ENCODE results near the gene GALNT10.
"Not testable (repeated sequence)": the region's sequence is repeated elsewhere in the genome, so short reads cannot be mapped to it uniquely, and the experiment has no call there.

Gene GALNT10, protein sequence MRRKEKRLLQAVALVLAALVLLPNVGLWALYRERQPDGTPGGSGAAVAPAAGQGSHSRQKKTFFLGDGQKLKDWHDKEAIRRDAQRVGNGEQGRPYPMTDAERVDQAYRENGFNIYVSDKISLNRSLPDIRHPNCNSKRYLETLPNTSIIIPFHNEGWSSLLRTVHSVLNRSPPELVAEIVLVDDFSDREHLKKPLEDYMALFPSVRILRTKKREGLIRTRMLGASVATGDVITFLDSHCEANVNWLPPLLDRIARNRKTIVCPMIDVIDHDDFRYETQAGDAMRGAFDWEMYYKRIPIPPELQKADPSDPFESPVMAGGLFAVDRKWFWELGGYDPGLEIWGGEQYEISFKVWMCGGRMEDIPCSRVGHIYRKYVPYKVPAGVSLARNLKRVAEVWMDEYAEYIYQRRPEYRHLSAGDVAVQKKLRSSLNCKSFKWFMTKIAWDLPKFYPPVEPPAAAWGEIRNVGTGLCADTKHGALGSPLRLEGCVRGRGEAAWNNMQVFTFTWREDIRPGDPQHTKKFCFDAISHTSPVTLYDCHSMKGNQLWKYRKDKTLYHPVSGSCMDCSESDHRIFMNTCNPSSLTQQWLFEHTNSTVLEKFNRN

DNA sequence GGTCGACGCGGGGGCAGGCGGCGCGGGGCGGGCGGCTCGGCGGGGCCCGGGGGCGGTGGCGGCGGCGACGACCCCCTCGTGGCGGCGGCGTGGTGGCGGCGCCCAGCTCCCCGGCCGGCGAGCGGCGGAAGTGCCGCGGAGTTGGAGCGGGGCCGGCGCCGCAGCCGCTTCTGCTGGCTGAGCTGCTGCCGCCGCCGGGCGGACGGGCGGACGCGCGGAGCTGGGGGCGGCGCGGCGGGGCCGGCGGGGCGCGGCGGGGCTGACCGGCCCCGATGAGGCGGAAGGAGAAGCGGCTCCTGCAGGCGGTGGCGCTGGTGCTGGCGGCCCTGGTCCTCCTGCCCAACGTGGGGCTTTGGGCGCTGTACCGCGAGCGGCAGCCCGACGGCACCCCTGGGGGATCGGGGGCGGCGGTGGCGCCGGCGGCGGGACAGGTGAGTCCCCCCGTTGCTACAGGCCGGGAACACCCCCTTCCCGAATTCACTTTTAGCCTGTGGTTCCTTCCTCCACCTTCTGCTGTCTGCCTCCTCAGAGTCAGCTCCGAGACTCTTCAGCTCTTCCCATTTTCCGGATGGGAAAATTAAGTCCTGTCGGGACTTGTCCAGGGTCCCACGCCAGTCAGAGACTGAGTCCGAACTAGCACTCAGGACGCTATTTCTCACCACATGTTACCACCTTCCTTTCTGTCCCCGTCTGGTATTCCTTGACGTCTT is at the start of gene GALNT10:
Gene GALNT10, plus strand, starts transcription at position 139 of the 710 bp plus-strand sequence. Its CDS starts 134 bp downstream, at position 273.
- no peak for DNase-seq (ENCODE audit: low read depth)

DNA sequence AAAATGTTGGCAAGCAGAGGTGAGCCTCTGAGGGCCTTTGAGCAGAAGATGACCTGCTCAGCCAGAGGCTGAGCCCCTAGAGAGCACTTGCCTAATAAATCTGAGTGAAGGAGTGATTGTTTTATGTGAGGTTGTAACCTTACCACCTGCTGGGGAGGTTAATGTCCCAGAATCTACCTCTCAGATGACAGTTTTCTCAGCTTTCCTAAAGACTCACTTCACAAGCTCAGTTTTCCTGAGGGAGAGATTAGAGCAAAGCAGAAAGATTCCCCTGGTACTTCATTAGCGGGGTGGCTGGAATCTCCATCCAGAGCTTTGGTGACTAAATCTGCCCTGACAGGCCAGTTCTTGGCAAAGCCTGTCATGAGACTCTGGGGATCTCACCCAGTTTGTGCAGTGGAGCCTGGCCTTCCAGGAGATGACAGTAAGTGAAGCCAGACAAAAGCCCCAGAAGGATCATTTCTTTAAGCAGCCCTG is 48.8 kb upstream of the GALNT10 start:
- DNase-seq (ENCODE audit: low read depth) = no peak

DNA sequence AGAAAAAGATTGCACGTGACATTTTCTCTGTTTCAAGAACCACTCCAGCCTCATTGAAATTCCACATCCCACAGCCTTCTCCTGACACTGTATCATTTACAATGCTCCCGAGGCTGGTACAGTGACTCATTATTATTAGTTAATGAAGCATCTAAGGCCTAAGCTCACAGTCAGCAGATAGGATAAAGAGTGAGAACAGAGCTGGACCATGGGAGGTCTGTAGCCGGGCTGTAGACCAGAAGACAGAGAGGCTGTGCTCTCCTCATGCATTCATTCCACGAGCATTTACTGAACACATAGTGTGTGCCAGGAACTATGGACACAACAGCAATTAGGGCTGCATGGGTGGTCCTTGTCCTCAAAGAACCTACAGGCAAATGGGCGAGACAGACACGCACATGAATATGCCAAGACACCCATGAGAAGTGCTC is 47.3 kb upstream of the GALNT10 start:
- no peak for DNase-seq (ENCODE audit: low read depth)

DNA sequence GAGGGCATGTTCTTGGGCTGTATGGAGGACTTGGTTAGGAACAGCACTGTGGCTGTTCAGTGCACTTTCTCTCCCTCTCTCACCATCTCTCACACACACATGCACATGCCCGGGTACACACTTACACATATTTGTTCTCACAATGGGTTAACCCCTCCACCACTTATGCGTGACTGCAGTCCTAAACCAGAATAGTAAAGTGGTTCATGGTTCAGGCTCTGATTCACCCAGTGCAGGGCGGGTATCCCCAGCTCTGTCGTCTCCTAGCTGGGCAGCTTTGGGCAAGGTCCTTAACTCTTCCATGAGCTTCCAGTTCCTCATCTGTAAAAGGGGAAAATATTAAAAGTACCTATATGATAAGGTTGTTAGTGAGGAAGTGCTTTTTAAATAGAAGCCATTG is 45.3 kb upstream of the GALNT10 start:
- DNase-seq (ENCODE audit: low read depth) = no peak

DNA sequence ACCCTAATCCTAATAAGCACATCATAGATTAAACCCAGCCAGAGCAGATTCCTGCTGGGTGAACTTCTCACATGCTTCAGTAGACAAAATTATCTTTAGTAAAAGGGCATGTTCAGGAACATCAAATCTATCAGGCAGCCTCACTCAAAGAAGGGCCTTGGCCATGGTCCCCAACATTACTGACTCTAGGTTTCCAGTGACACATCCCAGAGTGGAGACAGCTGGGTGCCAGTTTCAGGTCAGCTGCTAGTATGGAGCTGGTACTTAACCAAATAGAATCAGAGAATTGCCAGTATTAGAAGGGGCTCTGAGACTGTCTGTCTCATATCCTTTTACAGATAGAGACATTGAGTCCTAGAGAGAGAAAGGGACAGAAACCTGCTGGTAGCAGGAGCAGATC is 44.1 kb upstream of the GALNT10 start:
- DNase-seq (ENCODE audit: low read depth) = no peak

DNA sequence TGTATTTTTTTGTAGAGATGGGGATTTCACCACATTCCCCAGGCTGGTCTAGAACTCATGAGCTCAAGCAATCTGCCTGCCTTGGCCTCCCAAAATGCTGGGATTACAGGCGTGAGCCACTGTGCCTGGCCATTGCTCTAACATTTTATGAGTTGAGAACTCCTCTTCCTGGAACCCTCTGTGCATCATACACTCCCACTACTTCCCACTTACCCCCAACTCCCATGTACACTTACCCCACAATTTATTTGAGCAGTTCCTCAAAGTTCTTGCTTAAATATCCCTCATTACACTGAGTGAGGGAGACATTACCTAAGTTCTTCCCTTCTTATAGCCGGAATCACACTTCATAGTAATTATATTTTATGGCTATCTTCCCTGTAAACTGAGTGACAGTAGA is 42.9 kb upstream of the GALNT10 start:
- DNase-seq (ENCODE audit: low read depth) = no peak

DNA sequence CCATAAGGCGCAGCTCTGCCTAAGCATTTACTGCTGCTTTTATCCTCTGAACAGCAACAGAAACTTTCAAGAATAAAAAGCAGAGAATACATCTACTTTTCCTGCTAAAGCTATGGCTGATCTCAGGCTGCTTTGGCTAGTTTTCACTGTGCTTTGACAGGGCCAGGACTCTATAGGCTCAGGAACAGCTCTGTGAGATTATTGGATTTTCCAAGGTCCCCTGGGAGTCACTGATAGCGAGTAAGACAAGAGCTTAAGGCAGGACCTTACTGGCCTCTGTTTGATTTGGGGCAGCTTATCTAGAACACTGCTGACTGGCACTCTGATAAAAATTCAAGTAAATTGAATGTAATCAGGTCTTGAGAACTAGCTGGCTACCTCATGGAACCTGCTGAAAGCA is 40.1 kb upstream of the GALNT10 start:
- not testable (repeated sequence) for DNase-seq (ENCODE audit: low read depth)

DNA sequence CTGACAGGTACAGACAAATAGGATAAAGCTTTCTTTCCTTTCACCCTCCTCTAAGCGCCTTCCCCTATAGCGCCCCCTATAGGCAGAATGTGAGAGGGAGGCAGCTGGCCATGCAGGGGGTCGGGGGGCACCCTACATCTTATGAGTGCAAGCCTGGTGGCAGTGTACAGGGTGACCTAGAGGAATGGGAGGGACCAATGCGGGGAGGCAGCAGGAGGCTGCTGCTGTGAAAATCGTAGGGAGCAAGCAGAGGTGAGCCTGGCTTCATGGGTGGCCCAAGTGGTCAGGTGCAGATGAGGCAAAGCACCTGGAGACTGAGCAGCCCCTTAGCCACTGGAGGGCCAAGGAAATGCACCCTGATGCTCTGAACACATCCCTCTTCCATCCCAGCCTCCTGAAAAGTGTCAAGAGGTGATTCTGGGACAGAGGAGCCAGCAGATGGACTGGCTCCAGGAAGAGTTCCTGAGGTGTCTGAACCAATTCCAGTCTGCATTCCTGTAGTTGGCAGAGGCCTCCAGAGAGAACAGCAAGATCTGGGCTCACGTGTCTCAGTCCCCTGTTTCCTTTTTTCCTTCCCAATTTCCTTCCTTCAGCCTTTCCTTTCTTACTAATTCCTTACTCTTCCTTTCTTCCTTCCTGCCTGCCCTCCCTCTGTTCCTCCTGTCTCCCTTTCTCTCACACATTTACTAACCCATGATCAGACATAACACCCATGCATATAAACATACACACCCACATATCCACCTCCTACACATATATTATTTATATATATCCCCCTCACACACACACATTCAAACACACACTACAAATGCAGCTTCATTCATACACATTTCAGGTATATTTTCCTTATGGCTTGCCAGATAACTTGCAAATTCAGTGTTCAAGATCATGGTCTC is 32.8 kb upstream of the GALNT10 start:
- no peak for DNase-seq (ENCODE audit: low read depth)

DNA sequence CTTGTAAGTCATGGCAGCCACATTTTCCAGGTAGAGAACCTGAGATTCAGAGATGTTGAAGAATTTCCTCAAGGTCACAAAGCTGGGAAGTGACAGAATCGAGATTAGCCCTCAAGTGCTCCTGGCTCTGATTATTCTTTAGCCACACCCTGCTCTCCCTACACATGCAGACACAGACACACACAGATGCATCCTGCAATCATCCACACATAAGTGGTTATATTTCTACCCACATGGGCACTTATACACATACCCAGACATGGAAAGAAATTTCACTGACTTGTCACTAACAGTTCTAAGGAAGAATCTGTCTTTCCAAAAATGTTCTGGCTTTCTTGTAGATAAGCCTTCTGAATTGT is 32.2 kb upstream of the GALNT10 start:
- no peak for DNase-seq (ENCODE audit: low read depth)

DNA sequence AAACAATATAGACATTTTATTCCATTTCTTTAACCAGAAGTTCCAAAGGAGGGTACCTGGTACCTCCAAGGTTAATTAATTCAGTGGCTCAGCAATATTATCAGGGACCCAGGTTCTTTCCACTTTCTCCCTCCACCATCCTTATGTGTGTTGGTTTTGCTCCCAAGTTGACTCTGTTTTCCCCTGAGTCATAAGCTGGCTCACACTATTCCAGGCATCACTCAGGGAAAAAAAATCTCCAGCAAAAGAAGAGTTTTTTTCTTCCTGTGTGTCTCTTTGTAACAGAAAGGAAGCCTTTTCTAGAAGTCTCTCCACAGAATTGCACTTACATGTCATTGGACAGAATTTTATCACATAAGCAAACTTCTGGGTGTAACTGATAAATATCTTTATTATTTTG is 31.2 kb upstream of the GALNT10 start:
- DNase-seq (ENCODE audit: low read depth) = no peak

DNA sequence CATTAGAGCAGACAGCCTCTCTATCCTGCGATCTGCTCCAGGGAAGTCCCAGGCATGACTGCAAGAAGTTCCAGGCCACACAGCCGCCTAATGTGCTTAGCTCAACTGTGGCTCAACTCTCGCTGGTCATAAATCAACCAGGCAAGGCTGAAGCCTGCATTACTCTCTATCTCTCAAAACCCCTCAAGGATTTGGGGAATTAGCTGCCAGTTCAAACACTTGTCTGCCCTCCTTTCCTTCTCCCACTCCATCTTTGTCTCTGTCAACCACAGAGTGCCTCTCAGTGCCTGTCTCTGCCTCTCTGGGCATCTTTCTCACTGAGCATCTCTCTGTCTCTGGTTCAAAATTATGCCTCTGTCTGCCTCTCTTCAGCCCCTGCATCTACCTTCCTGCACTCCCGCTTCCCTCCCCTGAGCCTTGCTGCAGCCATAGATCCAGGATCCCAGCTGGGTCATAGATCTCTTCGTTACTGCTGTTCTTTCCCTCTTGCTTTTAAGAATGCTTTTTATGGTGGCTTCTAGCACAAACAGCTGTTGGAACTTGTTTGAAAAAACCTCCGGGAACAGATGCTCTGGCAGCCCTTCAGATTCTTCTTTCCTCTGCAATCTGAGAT is 27.9 kb upstream of the GALNT10 start:
- no peak for DNase-seq (ENCODE audit: low read depth)

DNA sequence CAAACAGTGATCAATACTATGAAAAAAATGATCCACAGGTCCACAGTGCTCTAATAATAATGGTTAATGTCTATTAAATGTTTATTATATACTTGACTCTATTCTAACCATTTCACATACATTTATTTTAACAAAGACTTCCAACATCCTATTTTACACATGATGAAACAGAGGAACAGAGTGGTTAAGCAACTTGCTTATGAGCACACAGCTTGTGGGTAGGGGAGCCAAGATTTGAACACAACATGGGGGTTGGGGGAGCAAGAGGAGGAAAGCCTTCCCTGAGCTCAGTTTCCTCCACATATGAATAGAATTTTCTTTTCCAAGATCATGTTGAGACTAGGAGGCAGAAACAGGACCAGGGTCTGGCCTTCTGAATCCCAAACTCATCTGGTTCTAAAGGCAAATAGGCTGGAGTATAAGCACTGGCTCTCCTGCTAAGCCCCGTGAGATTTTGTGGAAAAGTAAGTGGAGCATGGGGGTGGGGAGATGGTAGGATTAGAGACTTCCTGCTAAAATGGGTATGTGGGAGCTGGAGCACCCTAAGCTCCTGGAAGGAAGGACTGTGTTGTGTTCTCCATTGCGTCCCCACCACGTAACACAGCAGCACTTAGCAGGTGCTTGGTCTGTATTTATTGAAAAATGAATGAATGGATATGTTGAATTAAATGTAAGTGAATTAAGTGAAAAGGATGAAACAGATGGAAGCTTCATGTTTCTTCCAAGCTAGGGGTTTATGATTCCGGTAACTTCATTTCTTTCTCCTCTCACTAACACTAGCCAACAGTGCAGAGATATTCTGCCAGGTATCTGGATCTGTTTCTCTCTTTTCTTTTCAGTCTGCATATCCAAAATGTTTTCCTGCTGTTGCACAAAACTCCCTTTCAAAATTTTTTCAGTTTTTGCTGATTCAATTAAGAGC is 26.9 kb upstream of the GALNT10 start:
- DNase-seq (ENCODE audit: low read depth) = no peak

DNA sequence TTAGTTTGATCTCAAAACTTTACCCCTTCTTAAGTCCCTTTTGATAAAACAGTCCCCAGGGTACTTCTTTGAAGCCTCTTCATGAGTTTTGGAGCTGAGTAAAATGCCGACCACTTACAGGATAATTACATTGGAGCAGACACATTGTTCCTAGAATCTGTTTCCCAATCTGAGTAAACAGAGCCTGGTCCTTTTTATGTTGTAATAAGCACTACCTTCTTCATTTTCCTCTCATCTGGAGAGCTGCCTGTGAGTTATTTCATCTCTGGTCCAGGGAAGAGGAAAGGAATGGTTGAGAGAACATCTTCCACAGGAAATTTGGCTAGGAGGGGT is 26.3 kb upstream of the GALNT10 start:
- no peak for DNase-seq (ENCODE audit: low read depth)

DNA sequence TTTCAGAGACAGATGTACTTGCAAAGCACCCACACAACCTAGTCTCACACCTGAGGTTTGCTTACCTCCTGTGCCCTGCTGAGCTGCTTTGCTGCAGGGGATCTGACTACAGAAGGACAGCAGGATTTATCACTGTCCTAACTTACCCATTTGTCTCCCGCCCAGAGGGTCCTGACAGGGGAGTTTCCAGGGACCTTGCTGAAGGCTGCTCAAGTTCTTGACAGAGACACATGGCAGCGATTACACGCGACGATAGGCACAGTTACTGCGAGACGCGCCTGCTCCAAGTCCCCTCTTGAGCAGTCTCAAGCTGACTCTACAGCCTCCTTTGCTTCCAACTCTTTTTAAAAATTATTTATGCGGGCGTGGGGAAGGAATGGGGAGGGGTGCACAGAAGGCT is 24.6 kb upstream of the GALNT10 start:
- no peak for DNase-seq (ENCODE audit: low read depth)

DNA sequence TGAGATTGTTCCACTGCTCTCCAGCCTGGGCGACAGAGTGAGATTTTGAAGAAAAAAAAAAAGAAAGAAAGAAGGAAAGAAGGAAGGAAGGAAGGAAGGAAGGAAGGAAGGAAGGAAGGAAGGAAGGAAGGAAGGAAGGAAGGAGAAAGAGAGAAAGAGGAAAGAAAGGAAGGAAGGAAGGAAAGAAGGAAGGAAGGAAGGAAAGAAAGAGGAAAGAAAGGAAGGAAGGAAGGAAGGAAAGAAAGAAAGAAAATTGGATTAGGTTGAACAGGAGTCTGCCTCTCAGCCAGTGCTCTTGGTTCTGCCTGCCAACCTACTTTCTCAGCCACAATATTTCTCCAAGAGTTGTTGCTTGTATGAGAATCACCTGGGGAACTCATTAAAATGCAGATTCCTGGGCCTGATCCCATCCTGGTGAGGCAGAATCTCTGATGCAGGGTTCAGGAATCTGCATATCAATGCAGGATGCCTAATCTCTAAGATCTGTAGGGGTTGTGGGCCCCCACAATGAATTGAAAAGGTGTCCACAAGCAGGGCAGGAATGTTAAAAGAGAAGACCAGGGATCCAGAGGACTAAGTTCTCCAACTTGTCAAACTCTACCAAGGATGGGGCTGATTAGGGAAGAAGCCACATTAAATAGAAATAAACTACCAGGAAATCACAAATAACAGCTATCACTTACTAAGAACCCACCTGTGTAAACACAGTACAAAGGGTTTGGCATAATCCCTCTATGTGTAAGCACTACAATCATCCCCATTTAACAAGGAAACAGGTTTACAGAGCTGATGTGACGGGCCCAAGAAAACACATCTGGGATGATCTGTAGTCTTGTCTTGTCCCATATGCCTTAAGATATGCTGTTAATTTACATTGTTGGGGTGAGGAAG is 23.4 kb upstream of the GALNT10 start:
- DNase-seq (ENCODE audit: low read depth) = no peak

DNA sequence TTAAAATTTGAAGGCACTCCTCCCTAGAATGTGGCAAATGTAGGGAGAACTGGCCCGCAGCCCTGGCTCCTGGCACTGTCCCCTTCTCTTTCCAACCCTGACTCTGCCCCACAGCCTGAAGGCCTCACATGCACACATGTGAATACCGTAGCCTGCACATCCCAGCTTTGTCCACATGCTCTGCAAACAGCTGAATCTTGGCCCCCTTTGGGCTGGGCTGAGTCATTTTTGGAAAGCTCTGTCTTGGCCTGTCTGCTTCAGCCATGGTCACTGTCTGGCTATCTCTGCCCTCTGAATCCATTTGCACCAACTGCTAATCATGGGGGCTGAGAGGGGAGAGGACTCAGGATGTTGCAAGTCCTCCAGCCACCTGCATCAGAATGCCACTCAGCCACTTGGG is 22.1 kb upstream of the GALNT10 start:
- DNase-seq (ENCODE audit: low read depth) = no peak

DNA sequence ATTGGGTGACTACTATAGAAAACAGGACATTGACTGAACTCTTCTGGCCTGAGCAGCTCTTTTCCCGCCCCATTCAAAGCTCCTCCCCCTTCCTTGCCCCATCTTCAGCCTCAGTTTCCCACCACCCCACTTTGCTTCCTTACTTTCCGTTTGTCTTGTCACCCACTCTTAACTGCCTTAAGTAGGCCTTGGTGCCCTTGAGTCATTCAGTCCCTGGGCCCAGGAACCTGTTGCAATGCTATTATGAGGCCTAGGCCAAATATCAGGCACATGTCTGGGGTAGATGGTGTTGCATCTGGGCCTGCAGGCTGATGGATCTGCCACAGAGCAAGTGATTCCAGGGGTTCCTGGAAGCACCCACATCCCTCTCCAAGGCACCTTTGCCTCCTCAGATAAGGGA is 17.7 kb upstream of the GALNT10 start:
- no peak for DNase-seq (ENCODE audit: low read depth)

DNA sequence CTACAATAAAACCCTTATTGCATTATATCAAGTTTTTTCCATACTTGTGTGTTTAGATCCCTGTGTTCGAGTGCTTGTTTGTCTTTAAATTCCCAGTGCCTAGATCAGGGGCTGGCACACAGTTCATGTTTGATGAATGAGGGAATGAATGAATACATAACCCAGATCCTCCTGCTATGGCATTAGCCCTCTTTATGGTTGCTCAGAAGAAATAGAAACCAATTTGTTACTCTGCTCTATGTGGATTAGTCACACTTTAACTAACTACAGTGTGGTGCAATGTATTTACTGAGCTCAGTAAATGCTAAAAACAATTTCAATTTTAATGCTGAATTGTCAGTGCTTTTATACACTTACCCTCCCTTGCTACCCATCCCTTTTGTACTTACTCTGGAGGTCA is 16.4 kb upstream of the GALNT10 start:
- no peak for DNase-seq (ENCODE audit: low read depth)

DNA sequence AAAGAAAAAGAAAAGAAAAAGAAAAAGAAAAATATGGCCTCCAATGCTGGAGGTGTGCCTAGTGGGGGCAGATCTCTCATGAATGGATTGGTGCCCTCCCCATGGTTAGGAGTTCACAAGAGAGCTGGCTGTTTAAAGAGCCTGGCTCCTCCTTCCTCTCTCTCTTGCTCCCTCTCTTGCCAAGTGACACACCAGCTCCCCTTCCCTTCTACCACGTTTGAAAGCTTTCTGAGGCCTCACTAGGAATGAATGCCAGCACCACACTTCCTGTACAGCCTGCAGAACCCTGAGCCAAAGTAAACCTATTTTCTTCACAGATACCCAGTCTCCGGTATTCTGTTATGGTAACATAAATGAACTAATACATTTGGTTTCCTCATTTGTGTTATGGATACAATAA is 14.4 kb upstream of the GALNT10 start:
- DNase-seq (ENCODE audit: low read depth) = no peak

DNA sequence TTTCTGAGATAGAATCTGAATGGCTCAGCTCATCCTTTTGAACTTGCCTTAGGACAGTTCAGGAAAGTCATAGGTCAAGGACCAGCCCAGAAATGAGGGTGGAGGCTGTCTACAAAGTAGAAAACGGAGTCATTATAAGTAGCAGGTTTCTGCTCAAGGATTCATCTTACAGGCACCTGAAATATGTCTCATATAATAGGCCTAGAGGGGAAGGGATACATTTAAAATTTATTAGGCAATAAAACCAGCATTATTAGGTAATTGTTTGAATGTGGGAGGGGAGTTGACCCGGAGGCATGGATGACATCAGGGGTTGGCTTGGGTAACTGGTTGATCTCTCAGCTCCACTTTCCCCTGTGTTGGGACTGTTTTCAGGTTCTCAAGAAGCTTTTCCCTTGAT is 11.9 kb upstream of the GALNT10 start:
- DNase-seq (ENCODE audit: low read depth) = no peak

Data from fibroblast of the conjunctiva (primary cell).